Measurements from ENCODE around the gene PIGS. TPM values are rescaled to one million over a fixed set of nuclear protein-coding genes. Genes with fewer than 3 reads are reported as not detected.

PIGS gene
- total RNA-seq, 2 experiments from 2014 or later, result 73.8 to 76.4 TPM

DNA sequence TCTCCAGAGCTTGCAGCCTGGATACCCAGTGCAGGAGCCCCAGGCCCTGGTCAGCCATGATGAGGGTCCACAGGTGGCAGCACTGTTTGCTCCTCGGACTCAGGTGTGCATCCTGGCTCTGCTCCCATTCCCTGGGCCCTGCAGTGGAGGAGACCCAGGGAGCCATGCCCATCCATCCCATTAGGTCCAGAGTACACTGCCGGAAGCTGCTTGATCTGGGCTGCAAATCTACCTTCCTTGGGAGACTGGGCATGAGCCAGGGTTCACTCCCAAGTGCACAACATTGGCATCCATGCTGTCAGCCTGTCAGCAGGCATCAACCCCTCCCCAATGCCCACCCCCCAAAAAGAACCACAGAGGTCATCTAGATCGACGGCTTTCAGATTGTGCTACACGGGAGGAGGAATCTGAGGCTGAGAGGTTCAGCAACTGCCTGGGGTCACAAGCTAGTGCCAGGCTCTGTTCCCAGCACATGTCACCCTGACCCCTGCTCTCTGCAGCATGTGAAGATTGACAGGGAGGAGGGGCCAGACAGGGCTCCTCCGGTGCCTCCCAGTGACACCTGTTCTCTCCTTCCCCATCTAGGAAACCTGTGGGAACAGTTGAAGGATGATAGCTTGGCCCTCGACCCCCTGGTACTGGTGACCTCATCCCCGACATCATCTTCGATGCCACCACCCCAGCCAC lies 34.6 kb downstream of the PIGS start:
- Histone ChIP-seq H3K4me3 (ENCODE audit: low read length) (no peak overlapping the region), H3K9me3 (ENCODE audit: control insufficient read depth in 1 of 2, insufficient read depth in 1 of 2, low read length in 2 of 2) (no peaks in the 10 kb centered on the region), H3K36me3 (ENCODE audit: insufficient read depth, low read length) (no peaks in the 10 kb centered on the region), H3K27ac (ENCODE audit: low read depth in 1 of 2, low read length in 2 of 2) (no peak overlapping the region), H3K27me3 (ENCODE audit: control insufficient read depth in 1 of 2, insufficient read depth in 2 of 2, low read length in 2 of 2) (no peaks in the 10 kb centered on the region), H3K4me1 (ENCODE audit: insufficient read depth, low read length) (no peaks in the 10 kb centered on the region)
- ChIA-PET POLR2A (no interaction called here), CTCF (no interaction called here)
- intact Hi-C loops (cut with DNase I, micrococcal nuclease), result no loop called here
- DNase-seq, result no peak
- H3K4me1 Mint-ChIP-seq (ENCODE audit: low read depth), result no peaks in the 10 kb centered on the region
- no peaks in the 10 kb centered on the region for H3K27me3 Mint-ChIP-seq
- TF ChIP-seq, protein P1, sequence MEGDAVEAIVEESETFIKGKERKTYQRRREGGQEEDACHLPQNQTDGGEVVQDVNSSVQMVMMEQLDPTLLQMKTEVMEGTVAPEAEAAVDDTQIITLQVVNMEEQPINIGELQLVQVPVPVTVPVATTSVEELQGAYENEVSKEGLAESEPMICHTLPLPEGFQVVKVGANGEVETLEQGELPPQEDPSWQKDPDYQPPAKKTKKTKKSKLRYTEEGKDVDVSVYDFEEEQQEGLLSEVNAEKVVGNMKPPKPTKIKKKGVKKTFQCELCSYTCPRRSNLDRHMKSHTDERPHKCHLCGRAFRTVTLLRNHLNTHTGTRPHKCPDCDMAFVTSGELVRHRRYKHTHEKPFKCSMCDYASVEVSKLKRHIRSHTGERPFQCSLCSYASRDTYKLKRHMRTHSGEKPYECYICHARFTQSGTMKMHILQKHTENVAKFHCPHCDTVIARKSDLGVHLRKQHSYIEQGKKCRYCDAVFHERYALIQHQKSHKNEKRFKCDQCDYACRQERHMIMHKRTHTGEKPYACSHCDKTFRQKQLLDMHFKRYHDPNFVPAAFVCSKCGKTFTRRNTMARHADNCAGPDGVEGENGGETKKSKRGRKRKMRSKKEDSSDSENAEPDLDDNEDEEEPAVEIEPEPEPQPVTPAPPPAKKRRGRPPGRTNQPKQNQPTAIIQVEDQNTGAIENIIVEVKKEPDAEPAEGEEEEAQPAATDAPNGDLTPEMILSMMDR (IDR thresholded peaks at IDR 0.05), result no peak
- no peaks in the 10 kb centered on the region for H3K36me3 Mint-ChIP-seq (ENCODE audit: low read depth)
- H3K27ac Mint-ChIP-seq, result no peak overlapping the region
- ATAC-seq (ENCODE audit: poor library complexity), result no peak
- no peaks in the 10 kb centered on the region for H3K9me3 Mint-ChIP-seq
- no peak overlapping the region for H3K4me3 Mint-ChIP-seq

DNA sequence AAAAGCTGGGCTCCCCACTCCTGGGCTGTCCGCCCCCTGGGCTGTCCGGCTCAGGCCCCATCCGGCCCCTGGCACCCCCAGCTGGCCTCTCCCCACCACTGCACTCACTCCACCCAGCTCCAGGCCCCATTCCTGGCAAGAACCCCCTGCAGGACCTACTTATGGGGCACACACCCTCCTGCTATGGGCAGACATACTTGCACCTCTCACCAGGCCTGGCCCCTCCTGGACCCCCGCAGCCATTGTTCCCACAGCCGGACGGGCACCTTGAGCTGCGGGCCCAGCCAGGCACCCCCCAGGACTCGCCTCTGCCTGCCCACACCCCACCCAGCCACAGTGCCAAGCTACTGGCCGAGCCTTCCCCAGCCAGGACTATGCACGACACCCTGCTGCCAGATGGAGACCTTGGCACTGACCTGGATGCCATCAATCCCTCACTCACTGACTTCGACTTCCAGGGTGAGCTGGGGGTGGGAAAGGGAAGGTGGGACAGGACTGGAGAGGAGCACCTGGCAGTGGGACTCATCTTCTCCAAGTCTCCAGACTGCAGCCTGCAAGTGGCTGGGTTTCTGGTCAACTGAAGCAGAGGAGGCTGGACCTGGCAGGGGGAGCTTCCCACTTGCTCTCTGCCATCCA lies 36.5 kb downstream of the PIGS start:
- Mint-ChIP-seq H3K9me3 (no peaks in the 10 kb centered on the region), H3K4me3 (no peak overlapping the region), H3K36me3 (ENCODE audit: low read depth) (no peaks in the 10 kb centered on the region), H3K27ac (no peak overlapping the region), H3K4me1 (ENCODE audit: low read depth) (no peaks in the 10 kb centered on the region), H3K27me3 (no peaks in the 10 kb centered on the region)
- no peak overlapping the region for H3K4me3 ChIP-seq (ENCODE audit: low read length)
- H3K36me3 ChIP-seq (ENCODE audit: insufficient read depth, low read length), result no peaks in the 10 kb centered on the region
- ATAC-seq (ENCODE audit: poor library complexity) (no peak), DNase-seq (no peak)
- CTCF ChIA-PET, result no interaction called here
- TF ChIP-seq, protein P1 (IDR thresholded peaks at IDR 0.05), result no peak
- intact Hi-C loops (cut with DNase I, micrococcal nuclease), result no loop called here
- H3K9me3 ChIP-seq (ENCODE audit: control insufficient read depth in 1 of 2, insufficient read depth in 1 of 2, low read length in 2 of 2), result no peaks in the 10 kb centered on the region
- POLR2A ChIA-PET, result no interaction called here
- no peak overlapping the region for H3K27ac ChIP-seq (ENCODE audit: low read depth in 1 of 2, low read length in 2 of 2)
- H3K27me3 ChIP-seq (ENCODE audit: control insufficient read depth in 1 of 2, insufficient read depth in 2 of 2, low read length in 2 of 2), result no peaks in the 10 kb centered on the region
- H3K4me1 ChIP-seq (ENCODE audit: insufficient read depth, low read length), result no peaks in the 10 kb centered on the region

DNA sequence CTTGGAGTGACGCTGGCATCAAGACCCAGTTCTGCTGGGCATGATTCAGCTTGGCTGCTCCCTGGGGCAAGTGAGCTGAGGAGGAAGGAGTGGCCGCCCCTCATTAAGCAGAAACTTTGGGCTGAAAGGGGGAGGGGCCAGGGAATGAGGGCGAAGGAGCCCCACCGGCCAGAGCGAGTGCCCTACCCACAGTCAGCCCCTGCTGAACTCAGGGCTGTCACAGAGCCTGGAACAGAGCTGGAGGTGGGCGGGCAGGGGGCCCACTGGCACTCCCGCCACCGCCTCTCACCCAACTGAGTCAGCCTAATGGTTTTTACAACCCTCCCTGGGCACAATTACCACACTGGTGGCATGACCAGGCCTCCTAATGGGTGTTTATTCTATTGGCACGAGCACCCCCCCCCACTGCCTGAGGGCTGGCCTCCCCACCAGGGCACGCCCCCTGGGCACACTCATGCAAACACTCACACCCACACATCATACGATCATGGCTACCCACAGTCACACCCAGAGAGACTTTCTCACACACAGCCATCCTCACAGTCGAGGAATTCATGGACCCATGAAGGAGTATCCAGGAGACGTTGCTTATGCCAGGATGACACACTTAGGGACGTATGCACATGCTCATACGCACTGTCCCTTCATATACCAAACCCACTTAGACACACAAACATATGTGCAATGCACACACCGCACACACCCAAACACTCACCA lies 38.1 kb downstream of the PIGS start:
- Mint-ChIP-seq H3K4me3 (no peak overlapping the region), H3K9me3 (no peaks in the 10 kb centered on the region), H3K27ac (no peak overlapping the region), H3K27me3 (no peaks in the 10 kb centered on the region), H3K4me1 (ENCODE audit: low read depth) (no peaks in the 10 kb centered on the region), H3K36me3 (ENCODE audit: low read depth) (no peaks in the 10 kb centered on the region)
- Histone ChIP-seq H3K4me3 (ENCODE audit: low read length) (no peak overlapping the region), H3K27ac (ENCODE audit: low read depth in 1 of 2, low read length in 2 of 2) (no peak overlapping the region), H3K36me3 (ENCODE audit: insufficient read depth, low read length) (no peaks in the 10 kb centered on the region), H3K27me3 (ENCODE audit: control insufficient read depth in 1 of 2, insufficient read depth in 2 of 2, low read length in 2 of 2) (no peaks in the 10 kb centered on the region), H3K4me1 (ENCODE audit: insufficient read depth, low read length) (no peaks in the 10 kb centered on the region), H3K9me3 (ENCODE audit: control insufficient read depth in 1 of 2, insufficient read depth in 1 of 2, low read length in 2 of 2) (no peaks in the 10 kb centered on the region)
- TF ChIP-seq, protein P1 (IDR thresholded peaks at IDR 0.05), result no peak
- POLR2A ChIA-PET, result no interaction called here
- no peak for ATAC-seq (ENCODE audit: poor library complexity)
- DNase-seq, result no peak
- CTCF ChIA-PET, result no interaction called here
- intact Hi-C loops (cut with DNase I, micrococcal nuclease), result no loop called here
